SK-N-SH (cell line): Measurements from ENCODE around the gene HBA2. TPM values are rescaled to one million over a fixed set of nuclear protein-coding genes. Genes with fewer than 3 reads are reported as not detected.
"Not testable (repeated sequence)": the region's sequence is repeated elsewhere in the genome, so short reads cannot be mapped to it uniquely, and the experiment has no call there.

Experiments used
- CTCF ChIA-PET: fragments of 300-600, 350-600 bp; formaldehyde crosslinking; extraction: SDS; loops from one replicate; lab custom pipeline; 2021; lab: Yijun Ruan, JAX
- POLR2A ChIA-PET: fragments of 350-600 bp; sonication (Branson Sonifier 250); formaldehyde crosslinking; extraction: SDS; loops from one replicate; lab custom pipeline; 2020; ENCODE audit warnings: antibody characterized with exemption, inconsistent platforms; lab: Yijun Ruan, JAX
- DNase-seq: peaks from one replicate; pipeline ENCODE4 v3.0.0; 2012
- H2AFZ ChIP-seq: fragments of 200-600 bp; sonication (generic); 2 replicates; pipeline ENCODE4 v1.8.1; 2016; ENCODE audit warnings: antibody characterized with exemption, mild to moderate bottlenecking, low read depth
- H3F3A ChIP-seq: fragments of 200-600 bp; sonication (generic); replicated peaks from 2 replicates; pipeline ENCODE3; 2016; ENCODE audit warnings: antibody characterized with exemption, mild to moderate bottlenecking; ENCODE audit not compliant: insufficient read depth
- H3K27ac ChIP-seq, 2 experiments: fragments of 200-500 bp in 1 of 2; fragments of 200-600 bp in 1 of 2; sonication (Bioruptor generic) in 1 of 2; sonication (generic), shearing (Covaris generic) in 1 of 2; 2 replicates each; pipeline versions ENCODE4 v1.5.1 to v1.6.1; 2014 to 2016; ENCODE audit warnings: low read depth in 2 of 2, inconsistent platforms in 1 of 2, low read length in 1 of 2, mild to moderate bottlenecking in 1 of 2, mixed read lengths in 1 of 2
- H3K27me3 ChIP-seq: fragments of 200-600 bp; sonication (generic), shearing (Covaris generic); 2 replicates; pipeline ENCODE4 v1.6.1; 2016; ENCODE audit warnings: mixed run types; ENCODE audit not compliant: insufficient read depth
- H3K36me3 ChIP-seq, 2 experiments: fragments of 200-500 bp in 1 of 2; fragments of 200-600 bp in 1 of 2; sonication (Bioruptor generic) in 1 of 2; sonication (generic) in 1 of 2; replicated peaks in 1 of 2; 2 replicates each; pipeline versions ENCODE3 to v1.5.1; 2014 to 2016; ENCODE audit warnings: low read length in 1 of 2, mild to moderate bottlenecking in 1 of 2; ENCODE audit not compliant: insufficient read depth in 2 of 2, control insufficient read depth in 1 of 2
- H3K4me1 ChIP-seq, 2 experiments: fragments of 200-500 bp in 1 of 2; fragments of 200-600 bp in 1 of 2; sonication (Bioruptor generic) in 1 of 2; sonication (generic), shearing (Covaris generic) in 1 of 2; 2 replicates each; pipeline versions ENCODE4 v1.5.1 to v1.6.1; 2014 to 2016; ENCODE audit warnings: low read depth in 1 of 2, low read length in 1 of 2, mixed run types in 1 of 2; ENCODE audit not compliant: insufficient read depth in 2 of 2, control insufficient read depth in 1 of 2
- H3K4me2 ChIP-seq: fragments of 200-600 bp; sonication (generic), shearing (Covaris generic); 2 replicates; pipeline ENCODE4 v1.6.1; 2017; ENCODE audit warnings: mixed run types
- H3K4me3 ChIP-seq, 2 experiments: fragments of 200-500 bp in 1 of 2; fragments of 200-600 bp in 1 of 2; sonication (Bioruptor generic) in 1 of 2; sonication (generic), shearing (Covaris generic) in 1 of 2; 2 replicates each; pipeline versions ENCODE4 v1.5.1 to v1.8.1; 2014 to 2016; ENCODE audit warnings: low read depth in 2 of 2, inconsistent platforms in 1 of 2, low read length in 1 of 2, mild to moderate bottlenecking in 1 of 2, mixed read lengths in 1 of 2, moderate library complexity in 1 of 2
- H3K79me2 ChIP-seq: fragments of 200-600 bp; sonication (generic); 2 replicates; pipeline ENCODE4 v1.8.1; 2017; ENCODE audit warnings: mild to moderate bottlenecking; ENCODE audit not compliant: insufficient read depth
- H3K9ac ChIP-seq: fragments of 200-600 bp; sonication (generic); 2 replicates; pipeline ENCODE4 v1.6.1; 2017; ENCODE audit warnings: mixed run types
- H3K9me2 ChIP-seq: fragments of 200-600 bp; sonication (generic); 2 replicates; pipeline ENCODE4 v1.6.1; 2017; ENCODE audit warnings: mixed run types
- H3K9me3 ChIP-seq: fragments of 200-600 bp; sonication (generic); 2 replicates; pipeline ENCODE4 v1.6.1; 2017; ENCODE audit warnings: mixed run types, mild to moderate bottlenecking, moderate library complexity
- H4K20me1 ChIP-seq: fragments of 200-600 bp; sonication (generic); 2 replicates; pipeline ENCODE4 v1.6.1; 2017; ENCODE audit warnings: mild to moderate bottlenecking, mixed run types; ENCODE audit not compliant: insufficient read depth
- CTCF ChIP-seq: fragments of 200-600 bp; sonication (generic); IDR thresholded peaks from 2 replicates; pipeline ENCODE4 v1.6.1; 2017; ENCODE audit warnings: antibody characterized with exemption, mild to moderate bottlenecking, moderate library complexity
- ELF1 ChIP-seq: IDR thresholded peaks from 2 replicates; pipeline ENCODE4 v1.4.0; 2012
- FOXJ3 ChIP-seq: sonication (generic); formaldehyde crosslinking; IDR thresholded peaks from 2 replicates; pipeline ENCODE4 v1.5.1; 2020; ENCODE audit warnings: mild to moderate bottlenecking, missing genetic modification reagents
- IRF3 ChIP-seq: fragments of 150-350 bp; IDR thresholded peaks from 2 replicates; pipeline ENCODE4 v1.6.1; 2016; ENCODE audit warnings: mild to moderate bottlenecking, low read depth, low read length
- JUND ChIP-seq: IDR thresholded peaks from 2 replicates; pipeline ENCODE4 v1.4.0; 2012
- PBX3 ChIP-seq: IDR thresholded peaks from 2 replicates; pipeline ENCODE4; 2012
- POLR2AphosphoS5 ChIP-seq: IDR thresholded peaks from 2 replicates; pipeline ENCODE4 v1.6.1; 2012; ENCODE audit warnings: low read depth, low read length
- RAD21 ChIP-seq: IDR thresholded peaks from 2 replicates; pipeline ENCODE4 v1.6.1; 2012; ENCODE audit warnings: mild to moderate bottlenecking, low read length
- REST ChIP-seq: IDR thresholded peaks from 2 replicates; pipeline ENCODE4 v1.6.1; 2012; ENCODE audit warnings: mild to moderate bottlenecking, low read depth, low read length, moderate library complexity
- RFX5 ChIP-seq: IDR thresholded peaks from 2 replicates; pipeline ENCODE4 v1.6.1; 2012; ENCODE audit warnings: mild to moderate bottlenecking, improper control_type of control experiment, low read length
- USF1 ChIP-seq: IDR thresholded peaks from 2 replicates; pipeline ENCODE4 v1.4.0; 2012; ENCODE audit warnings: low read depth, borderline replicate concordance
- WGBS: methylation state at CpG from one replicate; pipeline ENCODE4 v1.1.6; 2017; ENCODE audit warnings: low lambda C conversion rate; 5-methylcytosine and 5-hydroxymethylcytosine counted together
- polyA plus RNA-seq, 3 experiments: library from polyadenylated mRNA; depleted of rRNA; stranded (reverse); fragments of >200 nt; gene quantifications; 2 replicates each; pipeline ENCODE4 v1.2.3, GENCODE V29; 2012

Gene HBA2
- polyA plus RNA-seq, 1 of the 3 experiments (the other 2 are of a cell fraction), result not detected

- Histone ChIP-seq H2AFZ (no peak overlapping the region), H4K20me1 (peaks cover 9% of the 10 kb centered on the region), H3K27ac (no peak overlapping the region), H3K4me3 (no peak overlapping the region), H3K9ac (no peak overlapping the region), H3F3A (peaks cover 3% of the 10 kb centered on the region), H3K9me3 (no peaks in the 10 kb centered on the region), H3K9me2 (no peaks in the 10 kb centered on the region), H3K4me1 (no peaks in the 10 kb centered on the region), H3K4me2 (no peak overlapping the region), H3K36me3 (peaks cover 45 to 76% of the 10 kb centered on the region in 2 experiments), H3K27me3 (no peaks in the 10 kb centered on the region), H3K79me2 (peaks cover 50% of the 10 kb centered on the region; the same call in 1 of the 2 replicates)
- 97% methylated on average over 5 of the region's 5 CpGs for WGBS
- ChIA-PET POLR2A (interaction anchor here (0.7 kb wide), 1 partner anchor 135 kb away, joined by 3 read pairs; no protein-coding TSS in a partner anchor), CTCF (interaction anchor here (0.9 to 1.1 kb wide), 2 partner anchors 20 to 94 kb away, joined by 3 to 7 read pairs; partner anchors contain the start of gene HBQ1)
- no peak for DNase-seq
- TF ChIP-seq PBX3 (no peak), RAD21 (no peak), JUND (0 out of 2 replicates have a peak, but pooled peaks have one; percentile 5)
Measured at GRCh38 chr16:200388-200787, 27.7 kb downstream of the HBA2 start.

GRCh38 chr16:203246-203645 is 30.6 kb downstream of the HBA2 start:
- no peaks in the 10 kb centered on the region for H3K27me3 ChIP-seq
- H3K79me2 ChIP-seq, result peaks cover 52% of the 10 kb centered on the region; the same call in 1 of the 2 replicates
- CTCF ChIA-PET, result no interaction called here
- peaks cover 9% of the 10 kb centered on the region for H3F3A ChIP-seq
- no peak overlapping the region for H3K4me2 ChIP-seq
- H3K9me2 ChIP-seq, result no peaks in the 10 kb centered on the region
- H3K4me1 ChIP-seq, result no peaks in the 10 kb centered on the region
- 99% methylated on average over 4 of the region's 4 CpGs for WGBS
- no peak overlapping the region for H3K9ac ChIP-seq
- TF ChIP-seq FOXJ3, result no peak
- no peak for TF ChIP-seq CTCF
- no peak for TF ChIP-seq RFX5
- no peak for TF ChIP-seq ELF1
- no peak for TF ChIP-seq POLR2AphosphoS5
- TF ChIP-seq REST, result no peak
- TF ChIP-seq USF1, result no peak
- no peak for TF ChIP-seq IRF3
- TF ChIP-seq, all 33 proteins: peak for 0
- DNase-seq, result no peak
- Histone ChIP-seq H3K27ac (no peak overlapping the region), H3K36me3 (peaks cover 55 to 79% of the 10 kb centered on the region in 2 experiments), H4K20me1 (peaks cover 9% of the 10 kb centered on the region), H3K4me3 (no peak overlapping the region), H3K9me3 (no peaks in the 10 kb centered on the region), H2AFZ (no peak overlapping the region)
- POLR2A ChIA-PET, result no interaction called here

GRCh38 chr16:204046-204445 is 31.4 kb downstream of the HBA2 start:
- H3K27me3 ChIP-seq, H2AFZ ChIP-seq, H3K4me1 ChIP-seq, H3K4me2 ChIP-seq, CTCF ChIA-PET, H3K9me3 ChIP-seq, H3K4me3 ChIP-seq, H3K9ac ChIP-seq, H3K9me2 ChIP-seq, POLR2A ChIA-PET, H3K27ac ChIP-seq, DNase-seq, H3F3A ChIP-seq: not testable (repeated sequence)
- Histone ChIP-seq H3K36me3 (peaks cover 52 to 78% of the 10 kb centered on the region in 2 experiments), H3K79me2 (peaks cover 58% of the 10 kb centered on the region), H4K20me1 (peaks cover 16% of the 10 kb centered on the region)
- 96% methylated on average over 9 of the region's 9 CpGs for WGBS
